Gastroesophageal sphincter (tissue), 4 donors: ENCODE results near the gene TMSB4X. TPM values are rescaled to one million over a fixed set of nuclear protein-coding genes. Genes with fewer than 3 reads are reported as not detected.

Experiments
- ATAC-seq: fragments of 150-250 bp; one replicate; pipeline ENCODE4 v1.9.1; 2016; ENCODE audit warnings: mild to moderate bottlenecking, moderate library complexity
- H3K27ac ChIP-seq, 4 donors: fragments of 200-600 bp; sonication (generic) in 3 of 4; 1 replicate in 3 of 4; 2 replicates in 1 of 4; pipeline ENCODE4 v1.5.1; 2016 to 2019
- H3K27me3 ChIP-seq: fragments of 200-600 bp; sonication (generic); one replicate; pipeline ENCODE4 v1.5.1; 2019
- H3K36me3 ChIP-seq, 2 donors: fragments of 200-600 bp; sonication (generic); one replicate each; pipeline ENCODE4 v1.5.1; 2019; ENCODE audit warnings: control low read depth in 1 of 2
- H3K4me1 ChIP-seq, 3 donors: fragments of 200-600 bp; sonication (generic); 1 replicate in 2 of 3; 2 replicates in 1 of 3; pipeline ENCODE4 v1.5.1; 2016 to 2019; ENCODE audit warnings: control low read depth in 2 of 3
- H3K4me3 ChIP-seq, 2 donors: fragments of 200-600 bp; sonication (generic); one replicate each; pipeline ENCODE4 v1.5.1; 2019; ENCODE audit warnings: mild to moderate bottlenecking in 1 of 2, moderate library complexity in 1 of 2
- H3K9me3 ChIP-seq, 3 donors: fragments of 200-600 bp; sonication (generic); one replicate each; pipeline ENCODE4 v1.5.1; 2017 to 2019; ENCODE audit warnings: control low read depth in 2 of 3
- EP300 ChIP-seq: sonication (generic); formaldehyde crosslinking; IDR thresholded peaks from one replicate; pipeline ENCODE4 v1.6.1; 2017; ENCODE audit warnings: antibody characterized with exemption, mild to moderate bottlenecking
- POLR2A ChIP-seq, 2 donors: fragments of 450-650 bp; IDR thresholded peaks; one replicate each; pipeline ENCODE4 v1.6.1; 2017; ENCODE audit warnings: antibody characterized with exemption in 2 of 2, mild to moderate bottlenecking in 2 of 2, moderate library complexity in 1 of 2
- POLR2AphosphoS5 ChIP-seq: sonication (generic); formaldehyde crosslinking; IDR thresholded peaks from one replicate; pipeline ENCODE4 v1.6.1; 2017; ENCODE audit warnings: antibody characterized with exemption
- WGBS, 2 donors: methylation state at CpG; one replicate each; pipeline ENCODE4 v1.1.5; 2018; ENCODE audit warnings: low coverage in 1 of 2; 5-methylcytosine and 5-hydroxymethylcytosine counted together
- total RNA-seq, 4 donors: library from RNA; depleted of rRNA; stranded (reverse); fragments of >200 nt; gene quantifications; one replicate each; pipeline ENCODE4 v1.1.0, GENCODE V29; 2016
- TF ChIP-seq, protein P1 (sequence below), 4 experiments: fragments of 200-600 bp in 2 of 4; fragments of 450-650 bp in 2 of 4; sonication (generic) in 1 of 4; IDR thresholded peaks; one replicate each; pipeline ENCODE4 v1.5.1; 2017 to 2019; ENCODE audit warnings: antibody characterized with exemption in 4 of 4, mild to moderate bottlenecking in 2 of 4, moderate library complexity in 2 of 4

TMSB4X gene
- total RNA-seq, 4 donors from 2014 or later, result 2,260 to 4,561 (median 3,693) TPM

DNA sequence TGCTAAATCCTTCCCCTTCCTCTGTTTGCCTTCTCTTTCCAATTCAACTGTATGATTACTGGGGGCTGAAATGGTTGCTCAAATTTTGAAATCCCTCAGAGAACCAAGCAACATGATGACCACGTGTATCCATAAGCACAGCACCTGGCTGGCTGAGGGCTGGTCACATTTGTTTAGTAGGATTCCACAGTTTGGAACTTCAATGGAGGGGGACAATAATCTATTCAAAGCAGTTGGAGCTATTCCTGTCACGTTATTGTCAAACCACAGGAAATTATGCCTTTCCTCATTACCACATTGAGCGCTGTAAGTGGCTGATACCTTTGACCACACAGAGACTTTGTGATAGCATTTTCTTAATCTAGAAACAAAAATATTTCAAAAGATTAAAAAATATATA, 7.0 kb downstream of the TMSB4X start:
- 70% methylated on average over 3 of the region's 3 CpGs; no CpG with 5 or more reads in 1 of the 2 donors for WGBS, 2 donors
- ATAC-seq, result no peak

DNA sequence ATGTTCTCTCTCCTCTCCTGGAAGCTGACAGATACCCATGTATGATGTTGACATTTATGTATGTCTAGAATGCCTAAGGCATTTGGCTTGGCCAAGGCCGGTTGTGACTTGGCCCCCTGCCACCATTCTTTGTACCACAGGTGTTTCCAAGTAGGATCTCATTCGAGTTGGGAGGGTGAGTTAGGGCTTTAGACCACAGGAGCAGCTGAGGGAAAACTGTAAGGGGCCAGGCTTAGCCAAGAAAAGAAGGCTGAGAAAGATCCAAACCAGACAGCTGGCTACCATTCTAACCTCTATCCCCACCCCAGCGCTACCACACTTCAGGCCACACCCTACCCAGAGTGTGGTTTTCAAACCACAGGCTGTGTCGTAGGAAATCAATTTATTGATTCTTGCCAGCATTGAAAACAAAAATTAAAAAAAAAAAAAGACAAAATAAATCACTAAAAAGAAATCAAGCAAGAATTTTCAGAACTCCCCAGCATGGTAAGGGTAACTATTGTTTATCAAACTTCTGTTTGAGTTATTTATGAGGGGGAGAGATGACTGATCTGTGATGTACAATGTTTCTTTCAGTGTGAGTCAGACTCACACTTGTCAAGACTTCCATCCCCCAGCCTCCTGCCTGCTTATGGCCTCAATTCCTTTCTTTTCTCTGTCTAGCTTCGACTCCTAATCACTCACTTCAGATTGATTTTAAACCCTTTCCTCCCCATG, 9.9 kb downstream of the TMSB4X start:
- no peak for ATAC-seq
- no peaks in the 10 kb centered on the region for H3K9me3 ChIP-seq
- TF ChIP-seq POLR2AphosphoS5, result no peak
- no peak for TF ChIP-seq POLR2A (IDR thresholded peaks at IDR 0.05)
- no peak for TF ChIP-seq EP300
- TF ChIP-seq, protein P1, sequence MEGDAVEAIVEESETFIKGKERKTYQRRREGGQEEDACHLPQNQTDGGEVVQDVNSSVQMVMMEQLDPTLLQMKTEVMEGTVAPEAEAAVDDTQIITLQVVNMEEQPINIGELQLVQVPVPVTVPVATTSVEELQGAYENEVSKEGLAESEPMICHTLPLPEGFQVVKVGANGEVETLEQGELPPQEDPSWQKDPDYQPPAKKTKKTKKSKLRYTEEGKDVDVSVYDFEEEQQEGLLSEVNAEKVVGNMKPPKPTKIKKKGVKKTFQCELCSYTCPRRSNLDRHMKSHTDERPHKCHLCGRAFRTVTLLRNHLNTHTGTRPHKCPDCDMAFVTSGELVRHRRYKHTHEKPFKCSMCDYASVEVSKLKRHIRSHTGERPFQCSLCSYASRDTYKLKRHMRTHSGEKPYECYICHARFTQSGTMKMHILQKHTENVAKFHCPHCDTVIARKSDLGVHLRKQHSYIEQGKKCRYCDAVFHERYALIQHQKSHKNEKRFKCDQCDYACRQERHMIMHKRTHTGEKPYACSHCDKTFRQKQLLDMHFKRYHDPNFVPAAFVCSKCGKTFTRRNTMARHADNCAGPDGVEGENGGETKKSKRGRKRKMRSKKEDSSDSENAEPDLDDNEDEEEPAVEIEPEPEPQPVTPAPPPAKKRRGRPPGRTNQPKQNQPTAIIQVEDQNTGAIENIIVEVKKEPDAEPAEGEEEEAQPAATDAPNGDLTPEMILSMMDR (IDR thresholded peaks at IDR 0.05), result no peak
- H3K36me3 ChIP-seq, result no peaks in the 10 kb centered on the region
- no peaks in the 10 kb centered on the region for H3K27me3 ChIP-seq
- peaks cover 0 to 22% (median 0%) of the 10 kb centered on the region in 3 donors for H3K4me1 ChIP-seq
- no peak overlapping the region for H3K4me3 ChIP-seq
- 30 to 67% methylated on average over 1 to 3 of the region's 5 CpGs for WGBS, 2 donors
- H3K27ac ChIP-seq, result no peak overlapping the region

More for the DNA sequence above, 7.0 kb downstream of the TMSB4X start:
- no peak overlapping the region for H3K4me3 ChIP-seq
- no peaks in the 10 kb centered on the region for H3K27me3 ChIP-seq
- no peaks in the 10 kb centered on the region for H3K9me3 ChIP-seq
- no peaks in the 10 kb centered on the region for H3K36me3 ChIP-seq
- H3K27ac ChIP-seq, result no peak overlapping the region
- TF ChIP-seq POLR2A (IDR thresholded peaks at IDR 0.05), result no peak
- TF ChIP-seq, protein P1 (IDR thresholded peaks at IDR 0.05), result no peak
- no peak for TF ChIP-seq POLR2AphosphoS5
- TF ChIP-seq EP300, result no peak
- H3K4me1 ChIP-seq, result peaks cover 0 to 21% (median 0%) of the 10 kb centered on the region in 3 donors

DNA sequence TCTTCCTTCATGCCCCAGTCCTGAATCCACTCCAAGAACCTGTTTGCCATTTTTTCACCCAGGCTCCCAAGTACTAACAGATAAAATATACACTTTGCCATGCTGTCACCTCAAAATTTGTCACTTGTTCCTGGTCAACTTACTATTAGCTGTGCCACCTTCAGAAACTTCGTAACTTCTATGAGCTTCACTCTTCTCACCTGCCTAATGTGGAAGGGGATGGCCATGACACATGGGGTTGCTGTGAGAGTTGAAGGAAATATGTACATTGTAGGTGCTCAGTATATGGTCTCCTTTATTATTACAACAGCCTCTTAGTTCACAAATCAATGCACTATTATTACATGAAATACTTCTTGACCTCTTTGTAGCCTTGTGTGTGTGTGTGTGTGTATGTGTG, 10.4 kb downstream of the TMSB4X start:
- 88% methylated on average over 1 of the region's 1 CpG; no CpG with 5 or more reads in 1 of the 2 donors for WGBS, 2 donors
- Histone ChIP-seq H3K27ac (no peak overlapping the region), H3K9me3 (no peaks in the 10 kb centered on the region), H3K36me3 (no peaks in the 10 kb centered on the region), H3K4me3 (no peak overlapping the region), H3K27me3 (no peaks in the 10 kb centered on the region), H3K4me1 (peaks cover 0 to 24% (median 0%) of the 10 kb centered on the region in 3 donors)
- TF ChIP-seq, protein P1 (IDR thresholded peaks at IDR 0.05), result no peak
- TF ChIP-seq POLR2A (IDR thresholded peaks at IDR 0.05), result no peak
- no peak for TF ChIP-seq POLR2AphosphoS5
- TF ChIP-seq EP300, result no peak
- no peak for ATAC-seq

DNA sequence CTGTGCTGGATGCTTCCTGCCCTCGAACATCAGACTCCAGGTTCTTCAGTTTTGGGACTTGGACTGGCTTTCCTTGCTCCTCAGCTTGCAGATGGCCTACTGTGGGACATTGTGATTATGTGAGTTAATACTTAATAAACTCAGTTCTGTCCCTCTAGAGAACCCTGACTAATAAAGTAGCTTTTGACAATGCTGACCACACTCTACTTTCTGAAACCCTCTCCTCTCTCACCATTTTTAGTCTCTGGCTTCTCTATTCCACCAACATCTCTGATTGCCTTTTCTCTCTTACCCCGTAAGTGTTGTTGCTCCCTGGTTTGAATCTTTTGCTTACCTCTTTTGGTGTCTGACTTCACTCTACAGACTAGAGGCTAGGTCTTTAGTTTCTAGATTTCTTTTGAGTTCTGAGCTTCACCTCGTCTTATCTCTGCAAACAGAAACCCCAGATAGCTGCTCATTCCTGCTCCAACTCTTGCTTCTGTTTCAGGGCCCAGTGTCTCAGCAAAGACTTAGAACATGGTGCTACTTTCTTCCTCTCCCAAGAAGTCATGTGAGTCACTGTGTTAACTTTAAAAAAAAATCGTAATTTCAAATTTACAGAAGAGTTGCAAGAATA, 11.4 kb downstream of the TMSB4X start:
- H3K9me3 ChIP-seq, result no peaks in the 10 kb centered on the region
- WGBS, 2 donors, result 47 to 69% methylated on average over 2 to 3 of the region's 4 CpGs
- ATAC-seq, result no peak
- peaks cover 0 to 24% (median 0%) of the 10 kb centered on the region in 3 donors for H3K4me1 ChIP-seq
- H3K36me3 ChIP-seq, result no peaks in the 10 kb centered on the region
- no peak overlapping the region for H3K4me3 ChIP-seq
- TF ChIP-seq, protein P1 (IDR thresholded peaks at IDR 0.05), result no peak
- TF ChIP-seq POLR2A (IDR thresholded peaks at IDR 0.05) (no peak), POLR2AphosphoS5 (no peak), EP300 (no peak)
- H3K27me3 ChIP-seq, result no peaks in the 10 kb centered on the region
- H3K27ac ChIP-seq, result no peak overlapping the region
